HG02970 (cell line): ENCODE data around the gene PPP2R3A.
"Not testable (repeated sequence)": the region's sequence is repeated elsewhere in the genome, so short reads cannot be mapped to it uniquely, and the experiment has no call there.

Source experiments
- ATAC-seq: cut with Tn5 transposase; IDR thresholded peaks from one replicate; pipeline ENCODE4 v1.9.1; 2021; ENCODE audit warnings: mild to moderate bottlenecking, moderate library complexity, moderate number of reproducible peaks; ENCODE audit not compliant: unreplicated experiment, low FRiP score

The PPP2R3A gene, protein sequence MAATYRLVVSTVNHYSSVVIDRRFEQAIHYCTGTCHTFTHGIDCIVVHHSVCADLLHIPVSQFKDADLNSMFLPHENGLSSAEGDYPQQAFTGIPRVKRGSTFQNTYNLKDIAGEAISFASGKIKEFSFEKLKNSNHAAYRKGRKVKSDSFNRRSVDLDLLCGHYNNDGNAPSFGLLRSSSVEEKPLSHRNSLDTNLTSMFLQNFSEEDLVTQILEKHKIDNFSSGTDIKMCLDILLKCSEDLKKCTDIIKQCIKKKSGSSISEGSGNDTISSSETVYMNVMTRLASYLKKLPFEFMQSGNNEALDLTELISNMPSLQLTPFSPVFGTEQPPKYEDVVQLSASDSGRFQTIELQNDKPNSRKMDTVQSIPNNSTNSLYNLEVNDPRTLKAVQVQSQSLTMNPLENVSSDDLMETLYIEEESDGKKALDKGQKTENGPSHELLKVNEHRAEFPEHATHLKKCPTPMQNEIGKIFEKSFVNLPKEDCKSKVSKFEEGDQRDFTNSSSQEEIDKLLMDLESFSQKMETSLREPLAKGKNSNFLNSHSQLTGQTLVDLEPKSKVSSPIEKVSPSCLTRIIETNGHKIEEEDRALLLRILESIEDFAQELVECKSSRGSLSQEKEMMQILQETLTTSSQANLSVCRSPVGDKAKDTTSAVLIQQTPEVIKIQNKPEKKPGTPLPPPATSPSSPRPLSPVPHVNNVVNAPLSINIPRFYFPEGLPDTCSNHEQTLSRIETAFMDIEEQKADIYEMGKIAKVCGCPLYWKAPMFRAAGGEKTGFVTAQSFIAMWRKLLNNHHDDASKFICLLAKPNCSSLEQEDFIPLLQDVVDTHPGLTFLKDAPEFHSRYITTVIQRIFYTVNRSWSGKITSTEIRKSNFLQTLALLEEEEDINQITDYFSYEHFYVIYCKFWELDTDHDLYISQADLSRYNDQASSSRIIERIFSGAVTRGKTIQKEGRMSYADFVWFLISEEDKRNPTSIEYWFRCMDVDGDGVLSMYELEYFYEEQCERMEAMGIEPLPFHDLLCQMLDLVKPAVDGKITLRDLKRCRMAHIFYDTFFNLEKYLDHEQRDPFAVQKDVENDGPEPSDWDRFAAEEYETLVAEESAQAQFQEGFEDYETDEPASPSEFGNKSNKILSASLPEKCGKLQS (N-terminal part only)

DNA sequence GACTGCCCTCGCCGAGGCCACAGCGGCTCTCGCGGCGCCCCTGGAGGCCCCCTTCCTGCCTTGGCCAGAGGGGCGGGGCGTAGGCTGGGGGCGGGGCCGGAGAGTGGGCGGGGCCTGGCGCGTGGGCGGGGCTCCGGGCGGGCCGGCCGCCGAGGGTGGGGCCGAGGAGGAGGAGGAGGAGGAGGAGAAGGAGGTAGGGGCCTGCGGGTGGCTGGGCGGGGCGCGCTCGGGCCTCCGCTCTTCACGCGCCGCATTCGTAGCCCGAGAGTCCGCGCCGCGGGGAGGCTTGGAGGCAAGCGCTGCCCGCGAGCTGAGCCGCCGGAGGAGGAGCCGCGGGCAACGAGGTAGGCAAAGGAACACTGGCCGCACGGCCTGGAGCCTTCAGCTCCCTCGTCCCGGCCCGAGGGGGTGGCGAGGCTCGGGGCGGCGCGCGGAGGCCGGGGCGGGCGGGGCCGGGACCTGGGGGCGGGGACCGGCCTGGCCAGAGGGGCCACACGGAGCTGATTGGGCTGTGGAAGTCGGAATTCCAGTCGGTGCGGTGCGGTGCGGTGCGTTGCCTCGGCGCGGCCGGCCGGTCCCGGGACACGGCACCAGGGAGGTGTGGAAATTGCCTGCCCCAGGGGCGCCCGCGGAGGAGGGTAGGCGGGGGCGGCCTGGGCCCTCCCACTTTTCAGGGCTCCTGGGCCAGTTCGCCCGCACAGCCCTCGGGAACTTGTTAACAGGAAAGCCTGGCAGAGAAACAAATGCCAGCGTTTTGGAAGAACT is at the start of gene PPP2R3A:
PPP2R3A (plus strand) TSS at position 223 of the 765 bp plus-strand sequence. CDS start 35,771 bp downstream, outside the sequence.
- peak; percentile 84 for ATAC-seq

GRCh38 chr3:135916310-135916709 is 49.2 kb upstream of the PPP2R3A start:
- ATAC-seq: no peak

DNA sequence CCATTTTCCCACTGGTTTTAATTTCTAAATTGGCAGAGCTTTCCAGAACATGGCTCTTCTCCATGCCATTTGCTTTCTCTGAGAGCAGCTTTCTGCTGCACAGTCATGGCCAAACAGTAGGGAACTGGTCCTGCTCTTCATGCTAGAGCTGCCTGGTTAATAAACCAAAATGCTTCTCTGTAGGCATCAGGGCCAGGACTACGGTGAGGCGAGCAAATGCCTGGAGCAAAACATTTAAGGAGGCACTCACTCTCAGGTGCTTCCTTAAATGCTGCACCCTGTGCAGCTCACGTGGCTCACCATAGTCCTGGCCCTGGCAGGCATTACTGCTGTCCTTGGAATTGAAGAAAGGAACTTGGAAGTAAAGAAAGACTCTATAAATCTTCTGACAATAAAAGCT is 48.5 kb upstream of the PPP2R3A start:
- no peak for ATAC-seq

DNA sequence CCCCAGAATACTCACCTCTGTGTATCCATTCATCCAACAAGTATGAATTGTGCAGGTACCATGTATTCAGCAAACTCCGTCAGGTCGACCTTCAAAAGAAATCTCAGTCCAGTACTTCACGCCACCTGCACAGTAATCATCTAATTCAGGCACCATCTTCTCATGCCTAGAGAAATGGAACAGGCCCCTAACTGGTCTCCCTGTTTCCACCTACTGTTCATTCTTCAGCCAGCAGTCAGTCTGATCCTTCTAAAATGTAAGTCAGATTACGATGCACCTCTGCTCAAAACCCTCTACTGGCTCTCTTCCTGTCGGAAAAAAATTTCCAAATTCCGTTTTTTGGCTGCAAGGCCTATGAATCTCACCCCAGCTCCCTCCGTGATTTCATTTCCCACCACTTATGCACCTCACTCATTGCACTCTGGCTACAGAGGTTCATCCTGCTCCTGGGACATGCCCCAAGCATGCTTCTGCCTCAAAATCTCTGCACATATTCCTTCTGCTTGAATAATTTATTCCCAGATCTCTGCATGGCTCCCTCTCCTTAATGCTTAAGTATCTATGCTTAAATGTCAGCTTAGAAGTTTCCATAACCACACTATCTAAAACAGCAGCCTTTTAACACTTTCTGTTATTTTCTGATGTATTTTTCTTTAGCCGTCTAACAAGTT is 47.5 kb upstream of the PPP2R3A start:
- no peak for ATAC-seq

DNA sequence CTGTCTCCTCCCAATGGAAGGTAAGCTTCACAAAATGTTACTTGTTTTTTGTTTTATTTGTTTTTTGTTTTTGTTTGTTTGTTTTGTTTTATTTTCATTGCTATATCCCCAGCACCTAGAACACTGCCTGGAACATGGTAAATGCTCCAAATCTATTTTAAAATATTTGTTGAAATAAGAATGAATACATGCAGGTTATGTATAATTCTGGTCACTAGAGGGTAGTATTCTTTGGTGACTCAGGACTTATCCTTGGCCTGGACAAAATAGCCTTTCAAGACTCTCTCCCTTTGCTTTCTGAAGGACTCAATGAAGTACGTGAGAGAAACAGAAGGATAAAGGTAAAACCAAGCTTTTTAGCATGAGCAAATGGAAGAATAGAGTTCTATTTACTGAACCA is 46.9 kb upstream of the PPP2R3A start:
- ATAC-seq: no peak

DNA sequence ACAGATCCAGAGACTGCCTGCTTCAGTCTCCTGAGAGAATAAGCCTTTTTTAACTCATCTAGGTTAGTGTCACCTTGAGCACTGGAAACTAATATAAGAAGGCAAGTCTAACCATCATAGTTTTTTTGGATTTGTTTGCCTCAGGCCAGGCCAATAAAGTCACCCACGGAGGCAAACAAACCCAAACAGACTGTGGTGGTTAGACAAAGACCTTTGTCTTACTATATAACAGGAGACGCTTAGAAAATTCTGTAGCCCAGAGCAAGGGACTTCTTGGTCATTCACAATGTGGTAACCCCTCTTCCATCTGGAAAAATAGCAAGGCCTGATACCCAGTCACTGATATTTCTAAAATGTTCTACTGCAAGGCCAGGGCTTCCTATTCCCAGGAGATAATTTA is 45.3 kb upstream of the PPP2R3A start:
- ATAC-seq: no peak

DNA sequence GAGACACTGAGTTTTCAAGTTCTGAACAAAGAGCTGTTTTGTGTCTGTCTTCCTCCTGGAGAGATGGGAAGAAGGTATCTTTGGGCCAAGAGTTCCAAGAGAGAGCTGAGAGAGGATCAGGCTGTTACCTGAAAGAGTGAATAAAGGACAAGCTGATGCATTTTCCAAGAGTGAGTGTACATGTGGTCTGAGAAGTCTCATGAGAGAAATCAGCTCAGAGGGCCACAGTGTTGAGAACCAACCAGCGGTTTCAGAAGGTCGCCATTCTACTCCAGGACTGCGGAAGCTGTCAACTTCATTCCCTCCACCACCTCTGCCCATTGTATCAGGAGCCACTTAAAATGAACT is 42.7 kb upstream of the PPP2R3A start:
- no peak for ATAC-seq

DNA sequence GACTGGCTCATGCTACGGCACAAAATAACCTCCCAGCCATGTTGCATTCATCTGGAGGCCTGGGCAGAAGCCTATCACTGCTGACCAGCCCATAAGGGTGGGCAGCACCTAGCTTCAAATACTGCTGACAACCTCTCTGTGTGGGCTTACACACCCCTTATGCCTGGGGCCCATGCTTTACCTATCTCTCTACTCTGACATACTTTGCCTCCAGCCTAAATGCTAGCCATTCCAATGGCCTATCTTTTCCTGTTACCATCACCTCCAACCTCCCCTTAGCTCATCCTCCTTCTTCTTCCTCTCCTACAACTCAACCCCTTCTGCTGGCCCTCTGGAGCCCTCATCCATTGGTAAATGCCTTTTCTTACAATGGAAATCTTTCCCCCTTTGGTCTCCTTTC is 41.0 kb upstream of the PPP2R3A start:
- ATAC-seq: no peak

DNA sequence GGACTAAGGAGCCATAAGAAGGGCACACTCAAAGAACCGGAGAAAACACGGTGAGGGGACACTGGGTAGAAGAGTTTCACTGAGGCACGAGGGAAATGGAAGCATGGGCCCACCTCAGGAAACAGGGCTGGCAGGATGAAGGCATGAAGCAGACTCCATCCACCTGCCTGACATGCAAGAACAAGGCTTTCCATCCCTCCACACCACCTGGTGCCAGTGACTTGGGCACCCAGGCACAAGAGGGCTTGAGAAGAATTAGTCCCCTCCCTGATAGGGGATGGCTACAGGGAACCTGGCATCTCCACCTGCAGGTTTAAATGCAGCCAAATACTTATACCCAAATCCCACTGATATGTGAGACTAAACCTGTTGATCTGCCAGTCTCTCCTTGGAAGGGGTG is 38.9 kb upstream of the PPP2R3A start:
- ATAC-seq: no peak

DNA sequence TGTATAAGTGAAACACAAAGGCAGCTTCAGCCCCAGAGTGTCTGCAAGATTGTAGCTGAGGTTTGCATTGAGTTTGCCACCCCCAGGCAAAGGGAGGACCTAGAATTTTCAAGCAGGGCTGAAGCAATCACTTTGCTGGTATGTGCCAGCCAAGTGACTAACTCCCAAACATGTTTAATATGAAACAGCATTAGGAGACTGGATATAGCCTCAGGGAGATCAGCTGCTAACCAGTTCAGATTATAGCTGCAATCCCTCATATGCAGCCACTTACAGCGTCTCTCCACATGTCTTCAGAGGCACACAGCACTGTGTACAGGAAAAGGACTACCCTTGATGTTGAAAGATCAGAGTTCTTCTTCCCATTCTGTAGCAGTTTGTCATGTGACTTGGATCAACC is 38.4 kb upstream of the PPP2R3A start:
- ATAC-seq: no peak

DNA sequence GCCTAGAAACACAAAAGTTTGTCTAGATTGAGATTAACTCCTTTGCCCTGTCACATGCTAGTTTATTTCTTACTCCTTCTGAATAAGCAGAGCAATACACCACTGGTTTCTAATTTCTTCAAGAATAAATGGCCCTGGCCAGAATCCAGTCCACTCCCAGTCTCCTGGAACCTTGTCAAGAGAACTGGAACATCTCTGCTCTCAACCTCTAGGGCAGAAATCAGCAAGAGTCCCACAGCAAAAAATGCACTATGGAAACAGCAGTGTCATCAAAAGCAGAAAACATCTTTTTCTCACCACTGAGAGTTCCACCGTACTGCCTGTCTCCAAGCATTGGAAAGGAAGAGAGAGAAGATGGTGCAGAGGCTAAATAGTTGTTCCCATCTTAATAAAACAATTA is 35.9 kb upstream of the PPP2R3A start:
- ATAC-seq: no peak

GRCh38 chr3:135930255-135930654 is 35.3 kb upstream of the PPP2R3A start:
- no peak for ATAC-seq

DNA sequence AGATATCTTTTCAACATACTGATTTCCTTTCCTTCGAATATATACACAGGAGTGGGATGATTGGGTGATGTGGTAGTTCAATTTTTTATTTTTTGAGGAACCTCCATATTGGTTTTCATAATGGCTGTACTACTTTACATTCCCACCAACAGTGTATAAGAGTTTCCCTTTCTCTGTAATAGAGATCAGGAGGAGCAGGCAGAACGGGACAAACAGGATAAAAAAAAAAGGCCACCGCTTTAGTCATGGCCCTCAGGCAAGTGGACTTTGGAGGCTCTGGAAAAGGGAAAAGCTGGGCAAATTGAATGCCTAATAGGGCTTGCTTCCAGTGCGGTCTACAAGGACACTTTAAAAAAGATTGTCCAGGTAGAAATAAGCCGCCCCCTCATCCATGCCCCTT is 30.4 kb upstream of the PPP2R3A start:
- not testable (repeated sequence) for ATAC-seq

DNA sequence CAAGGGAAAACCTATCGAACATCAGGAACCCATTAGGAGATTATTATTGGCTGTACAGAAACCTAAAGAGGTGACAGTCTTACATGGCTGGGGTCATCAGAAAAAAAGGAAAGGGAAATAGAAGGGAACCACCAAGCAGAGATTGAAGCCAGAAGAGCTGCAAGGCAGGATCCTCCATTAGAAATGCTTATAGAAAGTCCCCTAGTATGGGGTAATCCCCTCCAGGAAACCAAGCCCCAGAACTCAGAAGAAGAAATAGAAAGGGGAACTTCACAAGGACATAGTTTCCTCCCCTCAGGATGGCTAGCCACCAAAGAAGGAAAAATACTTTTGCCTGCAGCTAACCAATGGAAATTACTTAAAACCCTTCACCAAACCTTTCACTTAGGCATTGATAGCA is 27.8 kb upstream of the PPP2R3A start:
- not testable (repeated sequence) for ATAC-seq

- ATAC-seq: no peak
These were observed 20.7 kb upstream of the PPP2R3A start for GRCh38 chr3:135944831-135945230.

DNA sequence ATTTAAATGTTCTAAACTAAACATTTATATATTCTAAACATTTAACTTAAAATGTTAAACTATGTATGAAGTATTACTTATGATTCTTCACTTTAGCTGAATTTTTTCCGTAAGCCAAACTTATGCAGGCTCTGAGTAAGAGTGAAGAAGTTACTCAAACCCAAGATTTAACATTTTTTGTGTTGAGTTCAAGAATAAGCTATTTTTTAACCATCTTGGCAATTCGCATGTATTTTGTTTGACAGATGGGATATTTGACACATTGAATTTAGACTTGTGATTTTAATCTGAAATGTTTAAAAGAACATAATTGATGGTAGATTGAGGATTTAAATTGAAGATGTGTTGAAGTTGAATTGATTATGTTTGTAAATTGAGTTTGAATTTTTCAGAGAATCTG is 14.6 kb upstream of the PPP2R3A start:
- no peak for ATAC-seq

DNA sequence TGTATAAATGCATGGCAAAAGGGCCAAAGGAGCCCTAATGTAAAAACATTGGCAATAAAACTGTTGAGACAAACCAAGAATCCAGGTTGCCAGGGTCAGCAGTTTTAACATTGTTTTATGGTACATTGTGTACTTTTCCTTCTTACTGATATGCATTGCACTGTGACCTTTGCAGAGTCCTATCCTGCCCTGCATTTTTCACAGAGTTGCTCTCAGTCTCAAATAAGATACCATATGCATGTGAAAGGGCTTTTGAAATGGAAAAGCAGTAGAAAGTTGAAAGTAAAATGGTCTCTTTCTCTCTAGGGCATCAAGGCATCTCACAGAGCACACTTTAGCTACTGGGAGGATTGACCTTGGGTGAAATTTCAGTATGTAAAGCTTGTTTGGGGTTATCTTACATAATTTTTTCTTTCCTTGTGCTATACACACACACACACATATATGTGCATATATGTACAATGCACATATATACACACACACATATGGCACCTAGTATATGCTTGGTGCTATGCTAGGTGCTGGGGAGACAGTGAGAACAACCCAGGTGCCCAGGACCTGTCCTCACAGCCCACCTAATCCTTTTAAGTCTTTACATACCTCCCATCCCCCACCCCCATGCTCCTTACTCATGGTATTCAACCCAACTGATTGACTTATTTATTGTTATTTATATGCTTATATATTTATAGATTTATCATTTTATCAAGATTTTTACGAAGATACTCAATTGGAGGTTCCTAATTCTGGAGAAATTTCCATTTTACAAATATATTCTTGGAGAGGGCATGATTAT is 1.2 kb upstream of the PPP2R3A start:
- ATAC-seq: no peak

GRCh38 chr3:135965129-135965505 is 411 bp upstream of the PPP2R3A start:
- ATAC-seq: no peak
